HCT116 (cell line): ENCODE results near the gene DNPH1. TPM values are rescaled to one million over a fixed set of nuclear protein-coding genes. Genes with fewer than 3 reads are reported as not detected.

ENCODE experiments used
- ATAC-seq: fragments of 200-7000 bp; cut with Tn5 transposase; 2 replicates; pipeline ENCODE4 v1.9.1; 2020; ENCODE audit warnings: mild to moderate bottlenecking, moderate library complexity
- BruUV-seq: library from RNA; stranded (reverse); fragments of 400-500 nt; replicated peaks from 2 replicates; lab custom pipeline; 2021; lab: Mats Ljungman, UMichigan
- CTCF ChIA-PET: fragments of 300-600 bp; sonication (Branson Sonifier 250); formaldehyde crosslinking; loops from one replicate; lab custom pipeline; 2021; ENCODE audit warnings: antibody characterized with exemption; lab: Charles Lee
- POLR2A ChIA-PET: fragments of 300-600, 350-600 bp; sonication (Branson Sonifier 250); formaldehyde crosslinking; loops from one replicate; lab custom pipeline; 2021; ENCODE audit warnings: antibody characterized with exemption; lab: Charles Lee
- RAD21 ChIA-PET, 2 experiments: fragments of 300-600 bp; sonication (Branson Sonifier 250); formaldehyde crosslinking; loops; one replicate each; lab custom pipeline; 2023; ENCODE audit warnings: low total read pairs in 2 of 2; ENCODE audit not compliant: uncharacterized antibody in 2 of 2, unreplicated experiment in 2 of 2, low non-redundant PET in 1 of 2; lab: Charles Lee
- DNase-seq: peaks from one replicate; pipeline ENCODE4 v3.0.0-alpha.2; 2010; ENCODE audit warnings: low read depth, low spot score
- H2AFZ ChIP-seq: fragments of 200-600 bp; shearing (Covaris generic), sonication (generic); 2 replicates; pipeline ENCODE4 v1.6.1; 2017; ENCODE audit warnings: low read depth, mixed run types, mixed read lengths, antibody characterized with exemption, low read length; ENCODE audit not compliant: poor library complexity, severe bottlenecking
- H3K27ac ChIP-seq: 2 replicates; pipeline ENCODE4 v1.5.1; 2012; ENCODE audit warnings: low read depth, low read length
- H3K27me3 ChIP-seq: fragments of 200-600 bp; sonication (generic); 2 replicates; pipeline ENCODE4 v1.6.1; 2016; ENCODE audit warnings: mixed run types, low read length, mixed read lengths; ENCODE audit not compliant: insufficient read depth
- H3K36me3 ChIP-seq, 2 experiments: fragments of 200-500 bp in 1 of 2; fragments of 200-600 bp in 1 of 2; sonication (Bioruptor generic) in 1 of 2; sonication (generic) in 1 of 2; 2 replicates each; pipeline versions ENCODE4 v1.5.1 to v1.6.1; 2014 to 2016; ENCODE audit warnings: low read length in 2 of 2, inconsistent platforms in 1 of 2, mixed read lengths in 1 of 2, mixed run types in 1 of 2; ENCODE audit not compliant: insufficient read depth in 2 of 2, control insufficient read depth in 1 of 2
- H3K4me1 ChIP-seq, 2 experiments: fragments of 200-600 bp in 1 of 2; sonication (generic) in 1 of 2; 2 replicates each; pipeline versions ENCODE4 v1.5.1 to v1.6.1; 2012 to 2017; ENCODE audit warnings: low read length in 2 of 2, inconsistent platforms in 1 of 2, mild to moderate bottlenecking in 1 of 2, mixed read lengths in 1 of 2, mixed run types in 1 of 2, moderate library complexity in 1 of 2; ENCODE audit not compliant: insufficient read depth in 2 of 2, control insufficient read depth in 1 of 2
- H3K4me2 ChIP-seq: fragments of 200-600 bp; sonication (generic); 2 replicates; pipeline ENCODE4 v1.6.1; 2017; ENCODE audit warnings: mixed run types, low read length, mixed read lengths
- H3K4me3 ChIP-seq, 2 experiments: fragments of 200-600 bp in 1 of 2; sonication (generic) in 1 of 2; replicated peaks in 1 of 2; 2 replicates each; pipeline ENCODE4 v1.5.1; 2011 to 2016; ENCODE audit warnings: low read length in 2 of 2, control low read depth in 1 of 2, low read depth in 1 of 2, mild to moderate bottlenecking in 1 of 2, mixed read lengths in 1 of 2, mixed run types in 1 of 2
- H3K79me2 ChIP-seq: fragments of 200-600 bp; sonication (generic); 2 replicates; pipeline ENCODE4 v1.6.1; 2017; ENCODE audit warnings: mild to moderate bottlenecking, mixed run types, low read length, moderate library complexity, mixed read lengths; ENCODE audit not compliant: insufficient read depth
- H3K9ac ChIP-seq: fragments of 200-600 bp; sonication (generic); 2 replicates; pipeline ENCODE4 v1.6.1; 2016; ENCODE audit warnings: low read length, mixed read lengths
- H3K9me2 ChIP-seq: fragments of 200-600 bp; sonication (generic), shearing (Covaris generic); 2 replicates; pipeline ENCODE4 v1.6.1; 2017; ENCODE audit warnings: mixed run types, mild to moderate bottlenecking, moderate library complexity; ENCODE audit not compliant: insufficient read depth
- H3K9me3 ChIP-seq, 2 experiments: fragments of 200-500 bp in 1 of 2; fragments of 200-600 bp in 1 of 2; sonication (Bioruptor generic) in 1 of 2; sonication (generic) in 1 of 2; 2 replicates each; pipeline ENCODE4 v1.6.1; 2014 to 2017; ENCODE audit warnings: low read length in 2 of 2, mixed read lengths in 2 of 2, inconsistent platforms in 1 of 2, low read depth in 1 of 2, mild to moderate bottlenecking in 1 of 2, mixed run types in 1 of 2, moderate library complexity in 1 of 2; ENCODE audit not compliant: control insufficient read depth in 1 of 2, insufficient read depth in 1 of 2
- H4K20me1 ChIP-seq: fragments of 200-600 bp; sonication (generic), shearing (Covaris generic); 2 replicates; pipeline ENCODE4 v1.6.1; 2017; ENCODE audit warnings: mixed run types, mild to moderate bottlenecking, moderate library complexity; ENCODE audit not compliant: insufficient read depth
- CBX3 ChIP-seq: IDR thresholded peaks from 2 replicates; pipeline ENCODE4 v1.6.1; 2012; ENCODE audit warnings: low read depth
- CEBPB ChIP-seq: IDR thresholded peaks from 2 replicates; pipeline ENCODE4 v1.6.1; 2012; ENCODE audit warnings: low read depth
- CTCF ChIP-seq, 3 experiments: fragments of 200-600 bp in 1 of 3; sonication (generic) in 1 of 3; IDR thresholded peaks in 2 of 3; conservative IDR thresholded peaks in 1 of 3; 2 replicates each; pipeline ENCODE4 v1.5.1; 2012 to 2017; ENCODE audit warnings: low read depth in 2 of 3, low read length in 2 of 3, antibody characterized with exemption in 1 of 3, borderline replicate concordance in 1 of 3, control low read depth in 1 of 3, mild to moderate bottlenecking in 1 of 3, mixed read lengths in 1 of 3, mixed run types in 1 of 3, moderate library complexity in 1 of 3; ENCODE audit not compliant: insufficient read depth in 1 of 3
- EGR1 ChIP-seq: IDR thresholded peaks from 2 replicates; pipeline ENCODE4 v1.6.1; 2012; ENCODE audit warnings: low read depth
- ELF1 ChIP-seq: IDR thresholded peaks from 2 replicates; pipeline ENCODE4 v1.6.1; 2012; ENCODE audit warnings: low read depth, borderline replicate concordance
- POLR2A ChIP-seq: IDR thresholded peaks from 2 replicates; pipeline ENCODE4 v1.7.0; 2011; ENCODE audit warnings: borderline replicate concordance; ENCODE audit not compliant: insufficient read depth, insufficient read length; ENCODE audit errors: extremely low read depth
- POLR2AphosphoS5 ChIP-seq: IDR thresholded peaks from 2 replicates; pipeline ENCODE4 v1.6.1; 2011; ENCODE audit warnings: mild to moderate bottlenecking, low read depth, low read length, moderate library complexity
- RAD21 ChIP-seq: IDR thresholded peaks from 2 replicates; pipeline ENCODE4 v1.6.1; 2012; ENCODE audit warnings: low read depth, mild to moderate bottlenecking
- TCF7L2 ChIP-seq: IDR thresholded peaks from 2 replicates; pipeline ENCODE4 v1.7.0; 2011; ENCODE audit warnings: borderline replicate concordance, inconsistent platforms; ENCODE audit not compliant: insufficient read depth, insufficient read length; ENCODE audit errors: extremely low read depth
- YY1 ChIP-seq: IDR thresholded peaks from 2 replicates; pipeline ENCODE4 v1.6.1; 2011; ENCODE audit warnings: low read length, low read depth, moderate library complexity, mild to moderate bottlenecking; ENCODE audit not compliant: insufficient replicate concordance; ENCODE audit errors: extremely low read depth
- ZFX ChIP-seq: fragments of 450-650 bp; IDR thresholded peaks from 2 replicates; pipeline ENCODE4 v1.6.1; 2017
- intact Hi-C: fragments of 100-400 bp; cut with micrococcal nuclease; formaldehyde crosslinking; loops from 2 replicates; pipeline ENCODE4 v1.10.0; 2022
- total RNA-seq: library from RNA; stranded (reverse); gene quantifications from one replicate; pipeline ENCODE4 v1.2.1, GENCODE V29; 2021; ENCODE audit not compliant: unreplicated experiment
- TF ChIP-seq, protein P1 (sequence below): IDR thresholded peaks from 2 replicates; pipeline ENCODE4 v1.6.1; 2012
- TF ChIP-seq, protein P2 (sequence below): IDR thresholded peaks from 2 replicates; pipeline ENCODE4 v1.6.1; 2012

The DNPH1 gene
- total RNA-seq, 1 experiment from 2014 or later = 117 TPM

GRCh38 chr6:43247114-43247999, 18.1 kb upstream of the DNPH1 start:
- BruUV-seq = no TSS peak
- Histone ChIP-seq H2AFZ (peak overlapping the region; percentile 80), H3K4me1 (peaks cover 3 to 11% of the 10 kb centered on the region in 2 experiments; a peak in 2 of 4 replicates), H3K9ac (no peak overlapping the region), H3K9me3 (no peaks in the 10 kb centered on the region), H3K27ac (no peak overlapping the region), H4K20me1 (no peaks in the 10 kb centered on the region), H3K79me2 (no peaks in the 10 kb centered on the region), H3K4me2 (peak overlapping the region; percentile 74), H3K9me2 (no peaks in the 10 kb centered on the region), H3K36me3 (no peaks in the 10 kb centered on the region), H3K4me3 (peak overlapping the region; percentile 35 to 39), H3K27me3 (peaks cover 4% of the 10 kb centered on the region; the same call in 1 of the 2 replicates)
- ATAC-seq (peak; percentile 99), DNase-seq (peak; percentile 24)
- CTCF ChIA-PET = interaction anchor here (0.7 to 1.2 kb wide), 2 partner anchors 16 to 18 kb away, joined by 3 to 7 read pairs; partner anchors contain the start of gene DNPH1
- RAD21 ChIA-PET = no interaction called here
- POLR2A ChIA-PET = interaction anchor here (0.6 kb wide), 1 partner anchor 9 kb away, joined by 3 read pairs; no protein-coding TSS in a partner anchor
- intact Hi-C loops = no loop called here
- TF ChIP-seq YY1 (peak; percentile 52), ZFX (no peak; the same call in 1 of the 2 replicates), EGR1 (peak; percentile 93)
- TF ChIP-seq, protein P1, sequence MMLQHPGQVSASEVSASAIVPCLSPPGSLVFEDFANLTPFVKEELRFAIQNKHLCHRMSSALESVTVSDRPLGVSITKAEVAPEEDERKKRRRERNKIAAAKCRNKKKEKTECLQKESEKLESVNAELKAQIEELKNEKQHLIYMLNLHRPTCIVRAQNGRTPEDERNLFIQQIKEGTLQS = no peak

DNA sequence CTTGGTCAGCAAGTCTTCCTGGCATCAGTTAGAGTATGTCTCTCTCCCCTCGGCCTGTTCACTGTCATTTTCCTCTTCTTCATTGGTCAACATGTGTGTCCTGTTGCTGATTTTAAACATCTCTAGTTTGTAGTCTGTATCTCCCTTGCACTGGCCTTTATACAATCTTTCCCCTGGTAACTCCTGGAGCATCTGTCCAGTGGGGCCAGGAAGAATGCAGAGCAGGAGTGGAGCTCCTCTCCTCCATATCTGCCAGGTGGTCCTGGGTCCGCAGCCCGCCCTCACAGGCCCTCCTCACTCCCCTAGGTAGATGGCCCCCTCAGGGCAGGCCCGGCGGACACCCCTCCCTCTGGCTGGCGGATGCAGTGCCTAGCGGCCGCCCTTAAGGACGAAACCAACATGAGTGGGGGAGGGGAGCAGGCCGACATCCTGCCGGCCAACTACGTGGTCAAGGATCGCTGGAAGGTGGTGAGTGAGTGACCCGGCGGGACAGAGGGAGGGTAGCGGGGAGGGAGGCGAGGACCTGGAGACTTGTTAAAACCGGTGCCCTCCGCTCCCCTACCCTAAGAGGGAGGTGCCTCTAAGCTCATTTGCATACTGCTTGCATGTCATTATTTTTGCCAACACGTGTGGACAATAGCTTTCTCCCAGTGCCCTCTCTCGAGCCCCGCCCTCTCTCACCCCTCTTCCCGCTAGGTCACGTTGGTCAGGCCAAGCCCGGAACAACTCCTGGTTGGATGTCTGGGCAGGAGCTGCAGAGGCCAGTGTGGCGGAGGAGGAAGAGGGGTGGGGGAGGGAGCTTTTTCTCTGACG, 17.2 kb upstream of the DNPH1 start:
- no peak overlapping the region for H3K27ac ChIP-seq
- peak; percentile 10 for DNase-seq
- peak overlapping the region; percentile 35 to 39 for H3K4me3 ChIP-seq
- no peaks in the 10 kb centered on the region for H3K36me3 ChIP-seq
- no peaks in the 10 kb centered on the region for H4K20me1 ChIP-seq
- ChIA-PET POLR2A (no interaction called here), CTCF (interaction anchor here (0.7 to 1.2 kb wide), 2 partner anchors 17 kb away, joined by 3 to 7 read pairs; partner anchors contain the start of gene DNPH1), RAD21 (no interaction called here)
- H3K79me2 ChIP-seq = no peaks in the 10 kb centered on the region
- H3K9ac ChIP-seq = no peak overlapping the region
- intact Hi-C loops = no loop called here
- H3K9me3 ChIP-seq = no peaks in the 10 kb centered on the region
- peaks cover 4% of the 10 kb centered on the region; the same call in 1 of the 2 replicates for H3K27me3 ChIP-seq
- peak overlapping the region; percentile 54 for H2AFZ ChIP-seq
- H3K4me2 ChIP-seq = peak overlapping the region; percentile 74
- no TSS peak for BruUV-seq
- H3K9me2 ChIP-seq = no peaks in the 10 kb centered on the region
- H3K4me1 ChIP-seq = peaks cover 3 to 11% of the 10 kb centered on the region in 2 experiments; a peak in 2 of 4 replicates
- peak; percentile 72 for ATAC-seq
- TF ChIP-seq POLR2A (no peak), CEBPB (no peak), POLR2AphosphoS5 (no peak), EGR1 (no peak), CTCF (IDR thresholded peaks at IDR 0.05 in 2 of 3, conservative IDR thresholded peaks at IDR 0.05 in 1 of 3; ENCODE audit: borderline replicate concordance in 1 of 3, insufficient read depth in 1 of 3, low read depth in 2 of 3, low read length in 2 of 3) (no peak), ELF1 (no peak), RAD21 (no peak), CBX3 (no peak), TCF7L2 (no peak)
- TF ChIP-seq, protein P2, sequence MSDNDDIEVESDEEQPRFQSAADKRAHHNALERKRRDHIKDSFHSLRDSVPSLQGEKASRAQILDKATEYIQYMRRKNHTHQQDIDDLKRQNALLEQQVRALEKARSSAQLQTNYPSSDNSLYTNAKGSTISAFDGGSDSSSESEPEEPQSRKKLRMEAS = no peak; the same call in 1 of the 2 replicates
